Renal pelvis (tissue), 4 donors: ENCODE measurements around the gene UBR4. TPM values are rescaled to one million over a fixed set of nuclear protein-coding genes. Genes with fewer than 3 reads are reported as not detected.

ENCODE experiments used
- DNase-seq: peaks from one replicate; pipeline ENCODE4 v3.0.0-alpha.2; 2013
- polyA plus RNA-seq, 3 donors: library from polyadenylated mRNA; unstranded; fragments of 120-200 nt; gene quantifications; one replicate each; pipeline ENCODE4 v1.2.1, GENCODE V29; 2013; ENCODE audit not compliant: insufficient read length in 3 of 3

UBR4 gene
- polyA plus RNA-seq, 3 donors = 124 to 171 (median 147) TPM

- no peak for DNase-seq
Observed at GRCh38 chr1:19074361-19074901, 135.6 kb downstream of the UBR4 start.

GRCh38 chr1:19073311-19074186 lies 136.5 kb downstream of the UBR4 start:
- DNase-seq = no peak

GRCh38 chr1:19072285-19072981 lies 137.6 kb downstream of the UBR4 start:
- no peak for DNase-seq

GRCh38 chr1:19071674-19072281 lies 138.3 kb downstream of the UBR4 start:
- DNase-seq = no peak

- no peak for DNase-seq
Observed at GRCh38 chr1:19070891-19071621, 139.0 kb downstream of the UBR4 start.

GRCh38 chr1:19070197-19070651 lies 139.8 kb downstream of the UBR4 start:
- DNase-seq = no peak

GRCh38 chr1:19068639-19069276 lies 141.3 kb downstream of the UBR4 start:
- no peak for DNase-seq

GRCh38 chr1:19067912-19068638 lies 142.0 kb downstream of the UBR4 start:
- DNase-seq = no peak

- no peak for DNase-seq
Observed at GRCh38 chr1:19067182-19067911, 142.7 kb downstream of the UBR4 start.

GRCh38 chr1:19066874-19067181 lies 143.2 kb downstream of the UBR4 start:
- no peak for DNase-seq

- DNase-seq = no peak
Observed at GRCh38 chr1:19066248-19066873, 143.7 kb downstream of the UBR4 start.

- no peak for DNase-seq
Observed at GRCh38 chr1:19065526-19066247, 144.4 kb downstream of the UBR4 start.

- DNase-seq = no peak
Observed at GRCh38 chr1:19064906-19065450, 145.1 kb downstream of the UBR4 start.

GRCh38 chr1:19063122-19063521 lies 146.9 kb downstream of the UBR4 start:
- no peak for DNase-seq

- DNase-seq = no peak
Observed at GRCh38 chr1:19062258-19063029, 147.6 kb downstream of the UBR4 start.

GRCh38 chr1:19061798-19062197 lies 148.3 kb downstream of the UBR4 start:
- DNase-seq = no peak

GRCh38 chr1:19061343-19061742 lies 148.7 kb downstream of the UBR4 start:
- DNase-seq = no peak

GRCh38 chr1:19059773-19060172 lies 150.3 kb downstream of the UBR4 start:
- no peak for DNase-seq
